ENCODE measurements around the gene PDE6C.

The PDE6C gene

GRCh38 chr10:93630625-93631557, 18.6 kb downstream of the PDE6C start:
- TF ChIP-seq, protein P1, sequence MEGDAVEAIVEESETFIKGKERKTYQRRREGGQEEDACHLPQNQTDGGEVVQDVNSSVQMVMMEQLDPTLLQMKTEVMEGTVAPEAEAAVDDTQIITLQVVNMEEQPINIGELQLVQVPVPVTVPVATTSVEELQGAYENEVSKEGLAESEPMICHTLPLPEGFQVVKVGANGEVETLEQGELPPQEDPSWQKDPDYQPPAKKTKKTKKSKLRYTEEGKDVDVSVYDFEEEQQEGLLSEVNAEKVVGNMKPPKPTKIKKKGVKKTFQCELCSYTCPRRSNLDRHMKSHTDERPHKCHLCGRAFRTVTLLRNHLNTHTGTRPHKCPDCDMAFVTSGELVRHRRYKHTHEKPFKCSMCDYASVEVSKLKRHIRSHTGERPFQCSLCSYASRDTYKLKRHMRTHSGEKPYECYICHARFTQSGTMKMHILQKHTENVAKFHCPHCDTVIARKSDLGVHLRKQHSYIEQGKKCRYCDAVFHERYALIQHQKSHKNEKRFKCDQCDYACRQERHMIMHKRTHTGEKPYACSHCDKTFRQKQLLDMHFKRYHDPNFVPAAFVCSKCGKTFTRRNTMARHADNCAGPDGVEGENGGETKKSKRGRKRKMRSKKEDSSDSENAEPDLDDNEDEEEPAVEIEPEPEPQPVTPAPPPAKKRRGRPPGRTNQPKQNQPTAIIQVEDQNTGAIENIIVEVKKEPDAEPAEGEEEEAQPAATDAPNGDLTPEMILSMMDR (IDR thresholded peaks at IDR 0.05), result no peak
- H3K4me1 ChIP-seq (ENCODE audit: control insufficient read depth in 1 of 2, insufficient read depth in 1 of 2, low read depth in 1 of 2, low read length in 1 of 2), result no peaks in the 10 kb centered on the region
- peaks cover 8% of the 10 kb centered on the region for H3K27me3 ChIP-seq

GRCh38 chr10:93639791-93640190, 27.5 kb downstream of the PDE6C start:
- H3K4me3 ChIP-seq (ENCODE audit: low read depth in 1 of 2, low read length in 1 of 2), result no peak overlapping the region
- no peaks in the 10 kb centered on the region for H3K36me3 ChIP-seq
- H3K4me1 ChIP-seq (ENCODE audit: control insufficient read depth in 1 of 2, insufficient read depth in 1 of 2, low read depth in 1 of 2, low read length in 1 of 2), result no peaks in the 10 kb centered on the region
- TF ChIP-seq, protein P1 (IDR thresholded peaks at IDR 0.05), result no peak
- no peaks in the 10 kb centered on the region for H3K9me3 ChIP-seq
- peaks cover 5% of the 10 kb centered on the region for H3K27me3 ChIP-seq
- H3K27ac ChIP-seq, result no peak overlapping the region

More at GRCh38 chr10:93630625-93631557, 18.6 kb downstream of the PDE6C start:
- Histone ChIP-seq H3K4me3 (ENCODE audit: low read depth in 1 of 2, low read length in 1 of 2) (no peak overlapping the region), H3K36me3 (no peaks in the 10 kb centered on the region), H3K27ac (no peak overlapping the region), H3K9me3 (no peaks in the 10 kb centered on the region)

DNA sequence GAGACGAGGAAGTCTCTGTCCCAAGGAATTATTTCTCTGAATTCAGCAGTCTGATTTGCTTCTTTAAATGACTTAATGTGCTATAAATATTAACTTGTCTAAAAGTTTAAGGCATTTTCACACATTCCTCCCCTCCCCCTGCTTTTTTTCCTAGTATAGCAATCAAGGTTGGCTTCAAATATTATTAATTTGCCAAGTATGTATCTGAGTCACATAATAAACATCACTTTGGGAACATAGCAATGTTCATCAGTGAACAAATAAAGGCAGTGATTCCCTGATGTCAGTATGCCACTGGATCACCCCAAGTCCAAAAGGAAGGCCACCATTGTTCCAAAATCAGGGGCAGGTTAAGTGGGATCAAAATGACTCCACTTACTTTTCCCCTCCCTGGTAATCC, 40.5 kb downstream of the PDE6C start:
- no peaks in the 10 kb centered on the region for H3K9me3 ChIP-seq

DNA sequence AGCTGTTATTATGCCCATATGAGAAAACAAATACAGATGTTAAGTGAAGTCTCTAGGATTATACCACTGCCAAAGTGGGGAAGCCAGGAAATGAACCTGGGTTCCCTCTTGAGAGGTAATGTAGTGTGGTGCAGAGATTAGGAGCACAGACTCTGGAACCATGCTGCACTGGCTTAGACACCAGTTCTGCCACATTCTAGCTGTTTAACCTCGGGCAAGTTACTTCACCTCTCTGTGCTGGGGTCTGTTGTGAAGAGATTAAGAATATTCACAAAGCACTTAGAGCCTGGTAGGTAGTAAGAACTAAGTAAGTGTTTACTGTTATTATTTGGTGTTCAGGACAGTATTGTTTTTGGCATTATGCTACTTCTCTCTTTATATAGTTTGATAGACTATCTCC, 41.9 kb downstream of the PDE6C start:
- H3K27me3 ChIP-seq, result no peaks in the 10 kb centered on the region
- TF ChIP-seq, protein P1 (IDR thresholded peaks at IDR 0.05), result no peak
- H3K9me3 ChIP-seq, result no peaks in the 10 kb centered on the region
- no peak overlapping the region for H3K4me3 ChIP-seq (ENCODE audit: low read depth in 1 of 2, low read length in 1 of 2)
- no peak overlapping the region for H3K27ac ChIP-seq
- H3K36me3 ChIP-seq, result no peaks in the 10 kb centered on the region
- no peaks in the 10 kb centered on the region for H3K4me1 ChIP-seq (ENCODE audit: control insufficient read depth in 1 of 2, insufficient read depth in 1 of 2, low read depth in 1 of 2, low read length in 1 of 2)

More for the DNA sequence above, 40.5 kb downstream of the PDE6C start:
- Histone ChIP-seq H3K36me3 (no peaks in the 10 kb centered on the region), H3K4me3 (ENCODE audit: low read depth in 1 of 2, low read length in 1 of 2) (no peak overlapping the region), H3K27ac (no peak overlapping the region), H3K4me1 (ENCODE audit: control insufficient read depth in 1 of 2, insufficient read depth in 1 of 2, low read depth in 1 of 2, low read length in 1 of 2) (no peaks in the 10 kb centered on the region), H3K27me3 (no peaks in the 10 kb centered on the region)
- TF ChIP-seq, protein P1 (IDR thresholded peaks at IDR 0.05), result no peak

GRCh38 chr10:93656155-93656554, 43.8 kb downstream of the PDE6C start:
- H3K36me3 ChIP-seq, result no peaks in the 10 kb centered on the region
- no peak overlapping the region for H3K27ac ChIP-seq
- no peaks in the 10 kb centered on the region for H3K4me1 ChIP-seq (ENCODE audit: control insufficient read depth in 1 of 2, insufficient read depth in 1 of 2, low read depth in 1 of 2, low read length in 1 of 2)
- no peak overlapping the region for H3K4me3 ChIP-seq (ENCODE audit: low read depth in 1 of 2, low read length in 1 of 2)
- TF ChIP-seq, protein P1 (IDR thresholded peaks at IDR 0.05), result no peak
- H3K9me3 ChIP-seq, result no peaks in the 10 kb centered on the region
- H3K27me3 ChIP-seq, result no peaks in the 10 kb centered on the region

All from neutrophil (primary cell).